M059J (cell line): ENCODE measurements around the gene ITGB7. TPM values are rescaled to one million over a fixed set of nuclear protein-coding genes. Genes with fewer than 3 reads are reported as not detected.
A peak's percentile ranks its signal among the peaks of the same experiment; 100 is the strongest.

Source experiments
- DNase-seq: peaks from one replicate; pipeline ENCODE4 v3.0.0-alpha.2; 2012; ENCODE audit warnings: low read depth
- total RNA-seq: library from RNA; depleted of rRNA; stranded (reverse); fragments of >200 nt; shearing (Covaris generic); gene quantifications from 2 replicates; pipeline ENCODE4 v1.2.3, GENCODE V29; 2014

ITGB7 gene
- total RNA-seq, 1 experiment from 2014 or later, result not detected

- DNase-seq, result no peak
Measured at GRCh38 chr12:53230108-53230845, 23.2 kb upstream of the ITGB7 start.

DNA sequence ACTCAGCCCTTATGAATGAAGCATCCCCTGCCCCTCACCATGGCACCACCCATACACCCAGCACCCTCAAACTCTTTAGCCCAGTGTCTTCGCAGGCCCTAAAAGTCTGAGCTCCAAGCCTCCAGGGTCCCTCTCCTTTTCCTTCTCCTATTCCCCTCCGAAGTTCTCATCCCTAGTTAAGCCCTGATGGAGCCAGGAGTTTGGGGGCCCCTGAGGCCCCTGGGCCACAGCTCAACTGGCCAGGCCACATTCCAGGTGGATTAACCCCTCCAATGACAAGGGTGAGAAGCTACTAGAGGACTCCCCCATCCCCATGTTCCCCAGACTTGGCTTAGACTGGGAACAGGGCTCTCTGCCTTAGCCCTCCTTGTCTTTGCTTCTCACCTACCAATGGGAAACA lies 22.4 kb upstream of the ITGB7 start:
- no peak for DNase-seq

GRCh38 chr12:53227836-53228235 lies 20.8 kb upstream of the ITGB7 start:
- DNase-seq, result no peak

DNA sequence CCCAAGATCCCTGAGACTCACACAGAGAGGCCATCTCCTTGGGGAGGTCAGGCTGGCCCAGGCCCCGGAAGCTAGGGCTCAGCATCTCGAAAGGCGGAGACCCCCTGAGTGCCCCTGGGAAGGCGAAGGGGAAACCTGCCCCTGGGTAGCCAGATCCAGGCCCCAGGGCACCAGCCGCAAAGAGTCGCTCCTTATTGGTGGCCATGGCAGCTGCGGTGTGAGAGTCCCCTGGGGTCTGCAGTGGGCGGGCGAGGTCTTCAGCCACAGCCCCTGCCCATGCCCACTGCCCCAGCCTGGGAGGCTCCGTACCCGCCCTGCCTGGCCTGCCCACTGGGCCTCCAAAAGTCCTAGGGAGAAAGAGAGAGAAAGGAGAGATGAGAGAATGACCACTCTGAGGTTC lies 20.3 kb upstream of the ITGB7 start:
- DNase-seq, result no peak

DNA sequence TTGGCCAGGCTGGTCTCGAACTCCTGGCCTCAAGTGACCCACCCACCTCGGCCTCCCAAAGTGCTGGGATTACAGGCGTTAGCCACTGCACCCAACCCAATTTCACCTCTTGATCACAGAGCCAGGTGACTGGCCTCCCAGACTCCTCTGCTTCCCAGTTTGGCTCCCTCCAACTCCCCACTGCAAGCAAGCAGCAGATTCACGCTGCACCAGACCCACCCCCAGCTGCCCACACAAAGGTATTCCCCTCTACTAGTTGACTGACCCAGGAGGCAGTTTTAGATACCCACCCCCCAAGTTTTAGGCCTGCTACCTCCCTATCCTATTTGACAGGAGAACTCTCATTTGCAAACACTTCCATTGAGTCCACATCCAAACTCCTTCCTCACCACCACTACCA lies 19.8 kb upstream of the ITGB7 start:
- DNase-seq, result no peak

DNA sequence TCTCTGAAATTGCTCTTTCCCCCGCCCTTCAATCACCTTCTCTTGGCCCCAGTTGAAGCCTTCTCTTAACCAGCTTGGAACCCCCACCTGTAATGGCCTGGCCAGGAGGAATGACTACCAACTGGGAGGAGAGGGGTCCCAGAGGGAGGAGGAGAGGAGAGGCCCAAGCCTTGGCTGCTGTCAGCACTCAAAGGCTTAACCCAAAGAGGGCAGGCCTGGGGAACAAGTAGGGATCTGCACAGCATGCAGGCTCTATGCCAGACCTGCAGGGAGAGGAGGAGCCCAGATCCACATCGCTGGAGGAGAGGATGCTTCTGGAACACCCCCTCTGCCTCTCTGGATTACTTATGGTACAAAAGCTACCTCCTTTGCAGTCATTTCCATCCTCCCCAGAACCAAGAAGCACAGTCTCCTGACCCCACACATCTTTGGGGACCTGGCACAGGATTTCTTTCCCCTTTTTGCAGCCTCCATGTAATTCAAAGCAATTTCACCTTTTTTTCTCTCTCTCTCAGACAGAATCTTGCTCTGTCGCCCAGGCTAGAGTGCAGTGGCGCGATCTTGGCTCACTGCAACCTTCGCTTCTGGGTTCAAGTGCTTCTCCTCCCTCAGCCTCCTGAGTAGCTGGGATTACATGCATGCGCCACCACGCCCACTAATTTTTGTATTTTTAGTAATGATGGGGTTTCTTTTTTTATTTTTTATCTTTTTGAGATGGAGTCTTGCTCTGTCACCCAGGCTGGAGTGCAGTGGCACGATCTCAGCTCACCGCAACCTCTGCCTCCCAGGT lies 18.8 kb upstream of the ITGB7 start:
- no peak for DNase-seq

DNA sequence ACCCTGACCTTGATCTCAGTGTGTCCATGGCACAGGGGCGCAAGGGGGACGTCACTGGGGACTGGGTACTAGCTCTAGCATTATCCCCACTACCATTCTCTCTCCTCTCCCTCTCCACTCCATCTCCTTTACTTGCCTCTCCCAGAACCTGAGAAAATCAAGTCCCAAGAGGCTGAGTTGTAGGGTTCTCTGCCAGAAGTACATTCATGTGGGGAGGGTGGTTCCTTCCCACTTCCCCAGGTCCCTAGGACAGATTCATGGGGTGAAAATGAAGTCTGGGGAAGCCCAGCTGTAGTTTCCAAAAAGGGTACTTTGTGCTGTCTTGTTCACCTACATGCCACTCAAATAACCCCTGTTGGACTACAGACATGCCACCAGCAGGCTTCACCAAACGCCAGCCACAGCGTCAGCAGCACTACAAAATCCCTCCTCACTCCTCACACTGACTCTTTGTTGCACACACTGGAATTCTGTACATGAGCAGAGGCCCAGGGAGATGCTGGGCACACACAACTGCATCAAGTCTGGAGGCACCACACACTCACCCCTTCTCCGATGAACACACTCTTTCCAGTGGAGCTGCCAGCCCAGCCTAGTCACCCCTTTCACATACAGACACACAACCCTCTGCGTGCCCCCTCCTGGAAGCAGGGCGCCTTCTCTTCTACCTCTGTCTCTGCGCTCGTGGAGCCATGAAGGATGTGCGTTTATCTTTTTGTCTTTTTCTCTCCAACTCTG lies 18.0 kb upstream of the ITGB7 start:
- no peak for DNase-seq

- DNase-seq, result no peak
Measured at GRCh38 chr12:53224061-53224896, 17.2 kb upstream of the ITGB7 start.

DNA sequence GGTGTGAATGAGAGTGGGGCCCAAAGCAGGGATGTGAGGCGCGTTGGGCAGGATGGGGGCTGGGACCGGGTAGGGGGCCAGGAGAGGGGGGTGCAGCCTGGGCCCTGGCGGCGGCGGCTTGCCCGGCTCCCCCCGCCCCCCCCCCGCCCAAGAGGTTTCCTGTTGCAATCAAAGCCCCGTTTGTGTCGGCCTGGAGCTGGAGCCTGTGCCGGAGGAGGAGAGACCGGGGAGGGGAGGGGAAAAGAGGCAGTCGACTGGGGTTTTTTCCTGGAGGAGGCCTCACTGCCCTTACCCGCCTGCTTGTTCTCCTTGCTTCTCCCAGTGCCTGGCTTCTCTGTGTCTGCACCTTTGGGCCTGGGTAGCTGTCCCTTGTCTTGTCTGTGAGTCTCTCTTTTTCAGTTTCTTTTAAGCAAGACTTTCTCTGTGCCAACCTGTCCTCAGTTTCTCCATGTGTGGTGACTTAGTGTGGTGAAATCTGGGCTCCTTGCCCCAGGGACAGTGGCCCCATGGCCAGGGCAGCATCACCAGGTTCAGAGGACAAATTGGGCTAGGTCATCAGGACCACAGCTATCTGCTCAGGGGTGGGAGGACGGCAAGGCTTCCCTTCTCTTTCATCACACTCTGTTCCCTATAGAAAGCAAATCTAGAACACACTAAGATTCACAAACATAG lies 16.5 kb upstream of the ITGB7 start:
- no peak for DNase-seq

GRCh38 chr12:53222806-53223261 lies 15.8 kb upstream of the ITGB7 start:
- no peak for DNase-seq

- DNase-seq, result no peak
Measured at GRCh38 chr12:53222170-53222721, 15.2 kb upstream of the ITGB7 start.

DNA sequence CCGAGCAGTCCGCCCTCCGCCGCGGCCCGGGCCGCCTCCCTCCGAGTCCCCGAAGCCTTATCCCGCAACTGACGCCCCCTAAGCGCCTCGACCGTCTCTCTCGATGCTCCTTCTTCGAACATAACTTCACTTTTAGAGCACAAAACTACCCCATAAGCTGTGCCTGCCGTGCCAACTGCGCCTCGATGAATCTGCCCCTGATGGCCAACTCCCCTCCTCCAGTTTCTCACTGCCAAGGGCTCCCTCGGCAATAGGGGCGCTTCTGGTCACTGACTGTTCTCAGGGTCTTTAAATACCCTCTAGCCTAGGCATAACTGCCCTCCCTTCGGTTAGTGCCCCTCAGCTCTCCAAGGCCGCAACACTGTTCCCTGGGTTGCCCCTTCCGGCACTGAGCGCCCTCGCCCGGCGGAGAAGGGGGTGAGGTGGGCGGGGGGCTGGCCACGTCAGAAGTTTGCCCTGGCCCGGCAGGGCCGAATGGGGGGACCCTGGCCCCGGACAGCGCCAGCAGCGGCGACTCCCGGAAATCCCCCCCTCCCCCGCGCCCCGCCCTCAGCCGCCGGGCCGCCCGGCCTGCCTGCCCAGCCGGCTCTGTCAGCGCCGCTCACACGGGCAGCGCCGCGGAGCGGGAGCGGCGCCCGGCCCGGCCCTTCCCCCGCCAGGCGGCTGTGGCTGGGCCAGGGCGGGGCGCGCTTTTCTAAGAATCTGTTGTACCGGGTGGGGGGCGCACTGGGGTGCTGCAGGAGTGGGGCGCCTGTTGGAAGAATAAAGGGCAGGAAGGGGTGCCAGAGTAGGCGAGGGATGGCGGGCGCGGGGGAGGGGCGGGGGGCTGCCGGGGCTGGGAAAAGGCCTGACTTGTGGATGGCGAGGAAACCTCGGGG lies 14.4 kb upstream of the ITGB7 start:
- peak; percentile 79 for DNase-seq

DNA sequence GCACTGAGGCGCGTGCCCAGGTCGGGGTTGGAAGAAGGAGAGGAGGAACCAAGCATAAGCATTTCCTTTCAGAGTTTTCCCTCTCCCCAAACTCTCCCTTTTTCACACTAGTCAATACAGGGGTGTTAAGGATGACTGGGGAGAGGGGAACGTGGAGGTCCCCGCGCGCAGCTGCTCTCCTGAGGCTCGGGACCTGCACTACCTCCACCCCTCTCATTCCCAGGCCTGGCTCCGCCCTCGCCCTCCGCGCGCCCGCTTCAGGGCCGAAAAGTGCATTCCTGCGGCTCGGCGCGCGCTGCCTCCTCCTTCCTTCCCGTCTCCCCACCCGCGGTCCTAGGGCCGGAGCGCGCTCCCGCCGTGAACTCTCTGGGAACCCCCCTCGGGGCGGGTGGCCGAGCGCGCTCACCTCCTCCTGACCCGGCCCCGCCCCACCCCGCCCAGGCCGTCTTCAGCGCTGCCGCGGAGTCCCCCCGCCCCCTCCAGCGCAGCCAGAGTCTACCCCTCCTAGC lies 13.7 kb upstream of the ITGB7 start:
- DNase-seq, result peak; percentile 93

GRCh38 chr12:53219956-53220693 lies 13.1 kb upstream of the ITGB7 start:
- peak; percentile 27 for DNase-seq

DNA sequence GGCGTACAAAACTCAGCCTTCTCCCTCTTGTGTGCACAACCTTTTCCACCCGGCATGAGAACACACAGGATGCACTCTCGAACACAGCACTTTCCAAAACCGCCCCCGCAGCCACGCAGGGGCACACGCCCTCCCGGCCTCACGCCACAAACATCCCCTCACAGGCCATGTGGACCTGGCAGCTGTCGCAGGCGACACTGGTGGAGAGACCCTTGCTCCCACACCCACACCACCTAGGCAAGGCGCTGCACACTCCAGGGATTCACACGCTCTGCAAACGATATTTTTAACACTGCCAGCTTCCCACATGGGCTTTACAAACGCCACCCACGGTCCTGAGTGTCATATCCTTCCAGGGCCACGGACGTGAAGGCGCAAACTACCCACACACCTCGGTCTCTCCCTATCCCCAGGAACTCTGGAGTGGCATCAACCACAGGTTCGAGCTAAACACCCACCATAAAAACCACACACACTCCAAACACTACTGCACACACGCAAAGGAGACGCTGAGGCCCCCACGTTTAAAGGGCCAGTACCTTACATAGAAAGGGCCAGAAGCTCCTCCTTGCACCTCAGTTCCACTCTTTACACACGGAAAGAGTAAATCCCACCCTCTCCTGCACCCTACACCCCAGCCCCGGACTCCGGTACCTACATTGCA lies 12.4 kb upstream of the ITGB7 start:
- no peak for DNase-seq

DNA sequence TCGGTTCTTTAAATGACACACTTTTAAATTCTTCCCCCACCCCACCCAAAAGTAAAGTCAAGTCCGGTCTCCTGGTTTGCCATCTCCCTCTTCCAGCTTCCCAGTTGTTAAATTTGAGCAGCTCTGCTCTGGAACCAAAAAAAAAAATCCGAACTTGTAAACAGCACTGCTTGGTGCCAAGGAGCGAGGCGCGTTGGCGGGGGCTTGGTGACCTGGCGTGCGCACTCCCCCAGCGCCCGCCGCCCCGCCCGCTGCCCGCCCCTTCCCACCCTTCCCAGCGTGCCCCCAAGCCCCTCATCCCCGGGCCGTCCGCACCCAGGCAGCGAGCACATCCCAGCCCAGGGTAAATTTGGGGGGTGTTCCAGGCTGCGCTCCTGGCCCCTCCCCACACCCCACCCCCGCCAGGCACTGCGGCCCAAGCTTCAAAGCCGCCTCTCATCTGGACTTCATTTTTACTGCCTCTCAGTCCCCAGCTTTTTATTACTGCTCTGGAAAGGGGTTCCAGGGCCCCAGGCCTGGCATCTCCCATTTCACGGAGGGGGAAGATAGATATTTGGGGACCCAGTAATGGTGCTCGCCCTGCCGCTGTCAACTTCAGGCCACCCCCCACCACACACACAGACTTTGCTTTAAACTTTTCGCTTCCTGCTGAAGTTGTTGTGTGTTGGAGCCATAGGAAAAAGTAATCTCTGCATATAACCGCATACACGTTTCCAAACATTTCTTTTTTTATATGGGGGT lies 11.7 kb upstream of the ITGB7 start:
- DNase-seq, result no peak

DNA sequence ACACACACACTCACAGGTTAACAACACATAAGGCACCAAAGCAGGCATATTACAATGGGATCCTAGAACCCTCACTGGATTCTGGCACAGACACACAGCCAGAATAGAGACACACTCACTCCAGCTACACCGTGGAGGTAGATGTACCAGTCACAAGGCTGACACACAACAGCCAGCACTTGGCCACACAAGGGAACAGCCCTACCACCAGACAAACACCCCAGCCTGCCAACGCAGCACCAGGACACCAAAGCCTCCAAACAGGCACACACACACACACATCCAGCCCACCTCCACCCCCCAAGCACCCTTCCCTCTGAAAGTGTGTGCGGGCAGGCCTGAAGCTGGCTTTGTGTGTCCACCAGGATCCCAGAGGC lies 10.9 kb upstream of the ITGB7 start:
- no peak for DNase-seq
